Esophagus muscularis mucosa (tissue), 3 donors: ENCODE data around the gene HINT3.

Source experiments
- CTCF ChIP-seq, 3 experiments: fragments of 200-600 bp in 2 of 3; fragments of 450-650 bp in 1 of 3; sonication (generic) in 2 of 3; IDR thresholded peaks; one replicate each; pipeline ENCODE4 v1.5.1; 2017 to 2019; ENCODE audit warnings: antibody characterized with exemption in 3 of 3, mild to moderate bottlenecking in 2 of 3, moderate library complexity in 1 of 3
- POLR2A ChIP-seq: fragments of 450-650 bp; IDR thresholded peaks from one replicate; pipeline ENCODE4 v1.6.1; 2017; ENCODE audit warnings: antibody characterized with exemption, moderate library complexity, mild to moderate bottlenecking, low read depth

- TF ChIP-seq CTCF (IDR thresholded peaks at IDR 0.05) (no peak), POLR2A (no peak)
Measured at GRCh38 chr6:125942672-125943527, 13.7 kb upstream of the HINT3 start.
